Esophagus (tissue), 2 donors: ENCODE data around the gene AKR1E2. TPM values are rescaled to one million over a fixed set of nuclear protein-coding genes. Genes with fewer than 3 reads are reported as not detected.

Source experiments
- H3K27ac ChIP-seq, 2 donors: one replicate each; pipeline ENCODE4 v1.5.1; 2013; ENCODE audit warnings: low read depth in 2 of 2, mild to moderate bottlenecking in 2 of 2, inconsistent platforms in 1 of 2, low read length in 1 of 2, moderate library complexity in 1 of 2
- H3K27me3 ChIP-seq, 2 donors: one replicate each; pipeline ENCODE4 v1.6.1; 2013; ENCODE audit warnings: low read length in 2 of 2, control low read depth in 1 of 2, mild to moderate bottlenecking in 1 of 2; ENCODE audit not compliant: insufficient read depth in 2 of 2, control insufficient read depth in 1 of 2
- H3K36me3 ChIP-seq, 2 donors: one replicate each; pipeline ENCODE4 v1.6.1; 2013; ENCODE audit warnings: low read length in 1 of 2; ENCODE audit not compliant: control insufficient read depth in 2 of 2, insufficient read depth in 2 of 2
- H3K4me1 ChIP-seq, 2 donors: one replicate each; pipeline ENCODE4 v1.6.1; 2013; ENCODE audit warnings: low read length in 1 of 2; ENCODE audit not compliant: control insufficient read depth in 2 of 2, insufficient read depth in 2 of 2
- H3K4me3 ChIP-seq, 2 donors: one replicate each; pipeline ENCODE4 v1.5.1; 2013; ENCODE audit warnings: low read length in 2 of 2, mild to moderate bottlenecking in 2 of 2, low read depth in 1 of 2, moderate library complexity in 1 of 2
- H3K9me3 ChIP-seq, 2 donors: one replicate each; pipeline ENCODE4 v1.6.1; 2013; ENCODE audit warnings: mild to moderate bottlenecking in 2 of 2, low read depth in 1 of 2, low read length in 1 of 2, moderate library complexity in 1 of 2; ENCODE audit not compliant: control insufficient read depth in 2 of 2, insufficient read depth in 1 of 2
- WGBS, 2 donors: extraction: QIAGEN DNeasy Blood & Tissue Kit; methylation state at CpG; one replicate each; pipeline ENCODE4 v1.1.7; 2013; 5-methylcytosine and 5-hydroxymethylcytosine counted together
- polyA plus RNA-seq, 2 donors: library from polyadenylated mRNA; stranded (reverse); fragments of 200-250 nt; gene quantifications; one replicate each; pipeline ENCODE4 v1.2.3, GENCODE V29; 2013
- donor health status: healthy with polysubstance abuse.
- donor health status: Bipolar disorder and iron deficiency.

AKR1E2 gene
- polyA plus RNA-seq, 2 donors = 1.1 TPM

DNA sequence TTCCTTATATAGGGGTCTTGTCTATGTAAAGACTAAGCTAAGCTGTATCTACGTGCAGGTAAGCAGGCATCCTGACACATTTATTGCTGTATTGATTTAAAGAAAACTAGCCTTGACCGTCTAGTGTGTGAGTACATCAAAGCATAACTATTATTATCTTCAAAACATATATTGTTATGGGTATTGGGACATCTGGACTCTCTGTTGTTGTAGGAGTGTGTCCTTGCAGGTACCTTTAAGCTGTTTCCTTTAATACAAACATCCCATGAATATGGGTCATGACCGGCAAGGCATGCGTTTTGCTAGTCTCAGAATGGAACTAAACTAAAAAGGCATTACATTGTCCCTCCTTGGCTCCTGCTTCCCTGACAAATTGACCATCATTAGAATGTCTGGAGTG lies 35.1 kb upstream of the AKR1E2 start:
- WGBS, 2 donors = 73 to 88% methylated on average over 4 of the region's 4 CpGs
- H3K36me3 ChIP-seq = no peaks in the 10 kb centered on the region

DNA sequence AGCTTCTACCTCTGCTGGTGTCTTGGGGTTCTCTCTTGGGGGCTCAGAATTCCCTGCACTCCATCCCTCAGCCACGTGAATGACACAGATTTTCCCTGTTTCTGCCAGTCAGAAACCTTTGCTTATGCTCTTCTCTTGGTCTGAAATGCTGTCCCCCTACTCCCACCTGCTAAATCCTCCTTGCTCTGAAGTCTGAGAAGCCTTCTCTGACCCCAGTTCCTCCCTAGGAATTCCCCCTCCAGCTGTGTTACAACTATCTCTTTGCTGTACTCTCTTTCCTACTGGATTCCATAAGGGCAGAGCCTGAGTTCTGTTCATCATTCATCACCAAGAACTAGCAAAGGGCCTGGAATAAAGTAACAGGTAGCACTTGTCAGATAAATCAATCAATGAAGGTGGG lies 33.6 kb upstream of the AKR1E2 start:
- WGBS, 2 donors = 45 to 60% methylated on average over 1 of the region's 1 CpG
- H3K9me3 ChIP-seq = no peaks in the 10 kb centered on the region
- no peaks in the 10 kb centered on the region for H3K36me3 ChIP-seq
- H3K27me3 ChIP-seq = no peaks in the 10 kb centered on the region
- H3K27ac ChIP-seq = no peak overlapping the region
- H3K4me3 ChIP-seq = no peak overlapping the region
- H3K4me1 ChIP-seq = no peaks in the 10 kb centered on the region

More for the DNA sequence above, 35.1 kb upstream of the AKR1E2 start:
- H3K27ac ChIP-seq = no peak overlapping the region
- H3K4me3 ChIP-seq = no peak overlapping the region
- no peaks in the 10 kb centered on the region for H3K4me1 ChIP-seq
- no peaks in the 10 kb centered on the region for H3K9me3 ChIP-seq
- H3K27me3 ChIP-seq = no peaks in the 10 kb centered on the region

DNA sequence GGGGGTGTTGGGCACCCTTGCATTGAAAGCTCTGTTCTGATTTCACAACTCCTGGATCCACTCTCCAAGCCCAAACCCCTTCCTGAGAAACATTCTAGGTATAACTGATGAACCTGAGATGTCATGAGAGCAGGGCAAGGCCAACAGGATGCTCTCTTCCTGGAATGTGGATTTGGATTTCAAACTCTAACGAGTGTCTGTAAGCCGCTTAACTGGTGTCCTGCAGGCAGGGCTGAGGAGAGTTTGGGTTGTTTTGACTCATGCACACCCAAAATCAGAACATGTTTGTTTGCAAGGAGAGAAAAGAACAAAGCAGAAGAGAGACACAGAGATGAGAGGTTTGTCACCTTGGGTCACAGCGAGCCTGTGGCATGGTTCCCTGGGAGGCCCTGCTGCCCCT lies 24.6 kb upstream of the AKR1E2 start:
- H3K4me1 ChIP-seq = no peaks in the 10 kb centered on the region
- H3K27me3 ChIP-seq = no peaks in the 10 kb centered on the region
- 84 to 86% methylated on average over 3 of the region's 3 CpGs for WGBS, 2 donors
- H3K36me3 ChIP-seq = no peaks in the 10 kb centered on the region
- H3K27ac ChIP-seq = no peak overlapping the region
- H3K4me3 ChIP-seq = no peak overlapping the region
- no peaks in the 10 kb centered on the region for H3K9me3 ChIP-seq

DNA sequence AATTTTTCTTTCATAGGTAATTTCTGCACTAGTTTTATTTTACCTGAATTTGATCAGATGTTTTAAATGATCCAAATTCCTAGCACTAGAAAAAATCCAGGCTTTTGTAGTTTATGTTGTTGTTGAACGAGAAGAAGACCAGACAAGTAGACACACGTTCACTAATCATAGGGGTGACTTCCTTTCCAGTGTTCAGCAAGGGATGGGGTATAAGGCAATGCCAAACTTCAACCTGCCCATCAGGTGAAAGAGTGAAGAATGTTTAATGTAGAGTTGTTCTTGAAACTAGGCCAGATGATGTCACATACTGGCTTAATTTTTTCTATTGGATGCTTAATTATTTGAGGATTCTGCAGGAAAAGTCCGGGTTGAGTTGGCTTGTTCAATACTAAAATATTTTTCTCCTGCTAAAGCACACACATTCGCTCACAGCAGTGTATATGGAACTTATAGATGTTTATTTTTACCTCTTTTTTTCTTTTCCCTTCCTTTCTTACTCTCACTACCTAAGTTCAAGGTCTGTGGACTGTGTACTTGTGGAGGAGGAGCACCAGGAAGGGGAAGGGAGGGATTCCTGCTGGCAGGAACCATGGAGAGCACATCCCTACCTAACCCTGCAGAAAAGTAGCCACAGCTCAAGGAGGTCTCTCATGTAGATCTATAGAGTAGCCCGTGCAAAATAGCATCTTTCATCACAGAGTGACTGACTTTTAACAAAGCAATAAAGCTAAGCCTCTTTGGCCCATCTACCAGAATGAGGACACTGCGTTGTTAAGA lies 23.1 kb upstream of the AKR1E2 start:
- H3K36me3 ChIP-seq = no peaks in the 10 kb centered on the region
- WGBS, 2 donors = 65 to 72% methylated on average over 6 of the region's 6 CpGs
- no peaks in the 10 kb centered on the region for H3K27me3 ChIP-seq
- no peak overlapping the region for H3K27ac ChIP-seq
- no peaks in the 10 kb centered on the region for H3K4me1 ChIP-seq
- no peaks in the 10 kb centered on the region for H3K9me3 ChIP-seq
- H3K4me3 ChIP-seq = no peak overlapping the region

DNA sequence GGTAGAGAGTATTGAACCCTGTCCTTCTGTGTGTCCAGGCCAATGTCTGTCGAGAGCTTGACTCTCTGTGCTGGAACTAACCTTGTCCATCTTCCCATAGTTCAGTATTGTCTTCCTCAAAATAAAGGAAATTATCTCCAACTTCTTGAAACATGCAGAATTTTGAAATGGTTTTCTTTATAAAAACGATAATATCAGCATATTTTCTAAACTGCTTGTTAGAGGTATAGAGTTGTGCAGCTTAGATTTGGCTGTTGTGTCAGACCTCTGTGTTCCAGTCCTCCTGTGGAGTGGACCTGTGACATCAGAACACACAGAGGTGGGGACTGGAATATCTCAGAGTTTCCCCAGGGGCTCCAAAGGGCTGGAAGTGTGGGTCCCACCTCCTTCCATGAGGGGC lies 22.2 kb upstream of the AKR1E2 start:
- Histone ChIP-seq H3K36me3 (no peaks in the 10 kb centered on the region), H3K27ac (no peak overlapping the region), H3K4me1 (no peaks in the 10 kb centered on the region), H3K4me3 (no peak overlapping the region), H3K9me3 (no peaks in the 10 kb centered on the region), H3K27me3 (no peaks in the 10 kb centered on the region)
- WGBS, 2 donors = 78 to 87% methylated on average over 2 of the region's 2 CpGs

DNA sequence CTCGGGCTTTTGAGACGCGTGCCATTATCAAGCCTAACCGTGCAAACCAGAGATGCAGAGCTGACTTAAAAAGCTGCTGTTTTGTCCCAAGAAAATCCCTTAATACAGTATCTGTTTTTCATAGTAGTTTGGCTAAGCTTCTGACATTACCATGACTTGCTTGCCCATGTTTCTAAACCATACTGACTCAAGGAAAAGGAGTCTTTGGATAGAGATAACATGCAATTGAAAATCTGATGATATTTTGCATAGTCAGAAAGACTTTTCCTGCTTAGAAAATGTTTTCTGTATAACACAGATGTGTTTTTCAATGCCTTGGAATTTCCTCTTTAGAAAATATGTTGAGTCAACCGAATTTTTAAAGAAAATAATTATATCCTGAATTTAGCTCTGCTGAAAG lies 21.5 kb upstream of the AKR1E2 start:
- no peak overlapping the region for H3K27ac ChIP-seq
- 81 to 84% methylated on average over 5 of the region's 5 CpGs for WGBS, 2 donors
- no peaks in the 10 kb centered on the region for H3K36me3 ChIP-seq
- H3K4me3 ChIP-seq = no peak overlapping the region
- no peaks in the 10 kb centered on the region for H3K9me3 ChIP-seq
- H3K27me3 ChIP-seq = no peaks in the 10 kb centered on the region
- H3K4me1 ChIP-seq = no peaks in the 10 kb centered on the region

DNA sequence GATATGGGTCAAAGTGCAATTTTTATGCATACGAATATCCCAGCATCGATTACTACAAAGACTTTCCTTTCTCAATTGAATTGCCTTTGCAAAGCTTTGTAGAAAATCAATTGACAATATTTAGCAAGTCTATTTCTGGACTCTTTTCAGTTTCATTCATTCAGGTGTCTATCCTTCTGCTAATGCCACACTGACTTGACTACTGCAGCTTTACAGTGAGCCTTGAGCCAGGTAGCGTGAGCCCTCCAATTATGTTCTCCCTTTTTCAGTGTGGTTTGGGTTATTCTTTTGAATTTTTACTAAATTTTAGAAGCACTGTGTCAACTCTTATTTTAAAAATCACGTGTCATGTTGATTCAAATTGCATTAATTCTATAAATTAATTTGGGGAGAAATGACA lies 19.5 kb upstream of the AKR1E2 start:
- no peaks in the 10 kb centered on the region for H3K4me1 ChIP-seq
- no peaks in the 10 kb centered on the region for H3K36me3 ChIP-seq
- 88 to 96% methylated on average over 4 of the region's 4 CpGs for WGBS, 2 donors
- H3K4me3 ChIP-seq = no peak overlapping the region
- H3K27ac ChIP-seq = no peak overlapping the region
- H3K27me3 ChIP-seq = no peaks in the 10 kb centered on the region
- no peaks in the 10 kb centered on the region for H3K9me3 ChIP-seq

DNA sequence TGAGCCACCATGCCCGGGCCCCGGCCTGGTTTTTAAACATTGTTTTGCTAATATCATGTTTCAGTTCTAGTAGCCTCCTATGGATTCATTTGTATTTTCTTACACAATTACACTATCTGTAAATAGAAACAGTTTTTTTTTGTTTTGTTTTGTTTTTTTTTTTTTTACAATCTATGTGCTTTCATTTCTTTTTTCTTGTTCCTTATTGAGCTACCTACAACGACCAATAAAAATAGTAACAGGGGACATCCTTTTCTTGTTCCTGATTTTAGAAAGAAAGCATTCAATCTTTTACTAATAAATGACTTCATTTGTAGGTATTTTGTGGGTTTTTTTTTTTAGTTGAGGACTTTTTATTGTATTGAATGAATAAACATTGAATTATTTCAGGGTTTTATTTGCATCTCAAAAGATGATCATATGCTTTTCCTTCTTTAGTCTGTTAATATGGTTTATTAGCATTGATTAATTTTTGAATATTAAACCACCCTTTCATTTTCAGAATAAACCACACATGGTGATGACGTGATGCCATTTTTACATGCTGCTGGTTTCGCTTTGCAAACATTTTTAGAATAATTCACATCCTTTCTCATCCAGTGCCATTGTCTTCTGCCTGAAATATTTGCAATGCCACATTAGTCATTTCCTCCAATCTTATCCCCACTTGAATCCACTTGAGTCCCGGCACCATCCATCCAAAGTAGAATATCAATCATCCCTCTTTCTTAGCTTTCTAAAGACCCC lies 18.1 kb upstream of the AKR1E2 start:
- Histone ChIP-seq H3K36me3 (no peaks in the 10 kb centered on the region), H3K4me3 (no peak overlapping the region), H3K4me1 (peaks cover 0 to under 1% of the 10 kb centered on the region in 2 donors), H3K27me3 (no peaks in the 10 kb centered on the region), H3K9me3 (no peaks in the 10 kb centered on the region), H3K27ac (no peak overlapping the region)
- WGBS, 2 donors = 56 to 68% methylated on average over 6 of the region's 6 CpGs

DNA sequence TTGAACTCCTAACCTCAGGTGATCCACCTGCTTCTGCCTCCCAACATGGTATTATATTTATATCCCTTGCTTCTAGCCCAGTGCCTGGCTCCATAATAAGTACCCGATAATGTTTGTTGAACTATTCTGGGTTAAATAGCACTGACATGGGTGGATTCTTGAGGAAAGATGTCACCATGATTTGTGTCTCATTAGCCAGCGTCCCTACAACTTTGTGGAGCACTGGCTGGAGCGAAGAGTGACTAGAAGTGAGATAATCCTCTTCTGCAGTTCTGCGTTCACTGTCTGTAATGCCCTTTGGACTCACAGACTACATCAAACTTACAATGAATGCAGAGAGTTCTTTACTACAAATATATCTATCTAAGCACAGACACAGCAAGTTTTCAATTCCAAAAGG lies 16.9 kb upstream of the AKR1E2 start:
- WGBS, 2 donors = 83 to 96% methylated on average over 4 of the region's 4 CpGs
- H3K27ac ChIP-seq = no peak overlapping the region

DNA sequence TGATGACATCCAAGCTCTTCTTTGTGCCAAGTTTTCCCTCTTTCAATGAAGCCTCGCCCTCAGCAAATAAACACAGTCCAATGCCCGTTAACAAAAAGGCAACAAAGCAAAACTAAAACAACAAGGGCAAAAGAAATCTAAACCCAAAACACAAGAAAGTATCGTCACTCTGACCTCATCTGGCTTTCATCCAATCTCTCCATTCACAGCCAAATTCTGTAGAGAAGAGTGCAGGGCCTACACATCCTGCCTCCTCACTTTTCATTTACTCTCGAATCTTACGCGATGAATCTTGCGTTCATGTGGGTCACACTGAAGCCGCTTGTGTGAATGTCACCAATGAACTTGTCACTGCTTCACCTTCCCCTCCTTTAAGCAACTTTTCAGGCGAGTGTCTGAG lies 15.9 kb upstream of the AKR1E2 start:
- 58 to 69% methylated on average over 9 of the region's 9 CpGs for WGBS, 2 donors

More for the DNA sequence above, 16.9 kb upstream of the AKR1E2 start:
- H3K27me3 ChIP-seq = no peaks in the 10 kb centered on the region
- H3K9me3 ChIP-seq = no peaks in the 10 kb centered on the region
- H3K4me3 ChIP-seq = no peak overlapping the region
- no peaks in the 10 kb centered on the region for H3K36me3 ChIP-seq
- peaks cover 0 to 2% of the 10 kb centered on the region in 2 donors for H3K4me1 ChIP-seq

More for the DNA sequence above, 15.9 kb upstream of the AKR1E2 start:
- Histone ChIP-seq H3K27me3 (no peaks in the 10 kb centered on the region), H3K27ac (no peak overlapping the region), H3K4me3 (no peak overlapping the region), H3K9me3 (no peaks in the 10 kb centered on the region), H3K36me3 (no peaks in the 10 kb centered on the region), H3K4me1 (peaks cover 0 to 2% of the 10 kb centered on the region in 2 donors)
